ENCODE results near the gene ALPL. TPM values are rescaled to one million over a fixed set of nuclear protein-coding genes. Genes with fewer than 3 reads are reported as not detected.
A peak's percentile ranks its signal among the peaks of the same experiment; 100 is the strongest.

Gene ALPL
- total RNA-seq, 1 experiment from 2014 or later = 84.8 TPM

DNA sequence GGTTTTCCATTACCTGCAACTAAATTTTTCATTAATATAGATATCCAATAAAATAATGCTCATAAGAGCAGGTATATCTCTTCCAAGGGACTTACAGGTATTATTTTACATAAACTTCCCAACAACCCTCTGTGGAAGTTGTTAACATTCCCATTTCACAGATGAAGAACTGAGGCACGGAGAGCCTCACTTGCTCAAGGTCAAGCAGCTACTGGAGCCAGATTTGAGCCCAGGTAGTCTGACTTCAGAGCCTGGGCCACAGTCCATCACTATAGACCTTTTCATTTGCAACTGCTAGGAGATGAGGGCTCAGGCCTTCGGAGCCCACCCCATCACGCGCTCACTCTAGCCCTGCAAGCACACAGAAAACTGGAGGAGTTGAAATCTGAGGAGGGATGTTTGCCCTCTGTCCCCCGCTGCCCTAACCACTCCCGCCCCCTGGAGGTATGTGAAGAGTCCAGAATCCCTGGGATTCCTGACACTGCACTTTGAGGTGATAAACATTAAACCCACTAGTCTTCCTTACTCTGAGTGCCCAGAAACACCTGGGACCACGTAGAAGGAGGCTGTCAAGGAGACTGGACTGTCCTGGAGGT lies 11.7 kb upstream of the ALPL start:
- H3K4me1 Mint-ChIP-seq = peaks cover 12 to 18% of the 10 kb centered on the region in 2 experiments
- Histone ChIP-seq H3K23ac (ENCODE audit: insufficient read length, low read depth, low read length) (no peak overlapping the region), H3K56ac (ENCODE audit: insufficient read length, low read depth, low read length) (no peak overlapping the region), H2BK120ac (ENCODE audit: low read depth, low read length, poor library complexity, severe bottlenecking) (no peak overlapping the region), H3K4ac (ENCODE audit: low read depth, low read length) (no peak overlapping the region), H4K5ac (ENCODE audit: insufficient read length, low read depth, low read length) (no peak overlapping the region), H3K79me2 (ENCODE audit: insufficient read depth, low read length) (no peaks in the 10 kb centered on the region), H2AFZ (ENCODE audit: low read length) (no peak overlapping the region), H2BK5ac (ENCODE audit: insufficient read length, low read length) (no peak overlapping the region), H2BK20ac (ENCODE audit: low read depth, low read length, poor library complexity, severe bottlenecking) (no peak overlapping the region), H4K20me1 (ENCODE audit: control insufficient read depth, insufficient read depth, insufficient read length) (no peaks in the 10 kb centered on the region), H3K79me1 (ENCODE audit: insufficient read depth, low read depth, low read length, poor library complexity, severe bottlenecking) (no peaks in the 10 kb centered on the region), H3K27me3 (ENCODE audit: insufficient read depth, low read length) (peaks cover 2% of the 10 kb centered on the region; the same call in 1 of the 2 replicates), H3K27ac (ENCODE audit: insufficient read length, low read depth, low read length) (no peak overlapping the region), H2BK15ac (ENCODE audit: low read depth, low read length) (no peak overlapping the region), H3K4me1 (ENCODE audit: insufficient read depth, low read length) (peaks cover 2% of the 10 kb centered on the region; the same call in 1 of the 2 replicates), H4K91ac (ENCODE audit: insufficient read length, low read depth, low read length) (no peak overlapping the region), H3K9ac (ENCODE audit: extremely low read depth, insufficient read length, low read length) (no peak overlapping the region), H3T11ph (ENCODE audit: low read length) (no peak overlapping the region), H4K8ac (replicated peaks; ENCODE audit: insufficient read length, low read depth, low read length) (no peak overlapping the region), H3K14ac (ENCODE audit: insufficient read depth, low read length) (no peak overlapping the region), H3K23me2 (ENCODE audit: insufficient read length, low read depth, low read length, poor library complexity, severe bottlenecking) (no peaks in the 10 kb centered on the region), H2BK12ac (ENCODE audit: insufficient read length, low read depth, low read length) (no peak overlapping the region), H2AK5ac (ENCODE audit: insufficient read length, low read length) (no peak overlapping the region), H3K18ac (ENCODE audit: insufficient read length, low read depth, low read length) (no peak overlapping the region), H3K4me2 (ENCODE audit: insufficient read depth, insufficient read length, low read length) (no peak overlapping the region), H3K9me3 (ENCODE audit: control insufficient read depth, low read depth, low read length) (no peaks in the 10 kb centered on the region)
- TF ChIP-seq, protein P1, sequence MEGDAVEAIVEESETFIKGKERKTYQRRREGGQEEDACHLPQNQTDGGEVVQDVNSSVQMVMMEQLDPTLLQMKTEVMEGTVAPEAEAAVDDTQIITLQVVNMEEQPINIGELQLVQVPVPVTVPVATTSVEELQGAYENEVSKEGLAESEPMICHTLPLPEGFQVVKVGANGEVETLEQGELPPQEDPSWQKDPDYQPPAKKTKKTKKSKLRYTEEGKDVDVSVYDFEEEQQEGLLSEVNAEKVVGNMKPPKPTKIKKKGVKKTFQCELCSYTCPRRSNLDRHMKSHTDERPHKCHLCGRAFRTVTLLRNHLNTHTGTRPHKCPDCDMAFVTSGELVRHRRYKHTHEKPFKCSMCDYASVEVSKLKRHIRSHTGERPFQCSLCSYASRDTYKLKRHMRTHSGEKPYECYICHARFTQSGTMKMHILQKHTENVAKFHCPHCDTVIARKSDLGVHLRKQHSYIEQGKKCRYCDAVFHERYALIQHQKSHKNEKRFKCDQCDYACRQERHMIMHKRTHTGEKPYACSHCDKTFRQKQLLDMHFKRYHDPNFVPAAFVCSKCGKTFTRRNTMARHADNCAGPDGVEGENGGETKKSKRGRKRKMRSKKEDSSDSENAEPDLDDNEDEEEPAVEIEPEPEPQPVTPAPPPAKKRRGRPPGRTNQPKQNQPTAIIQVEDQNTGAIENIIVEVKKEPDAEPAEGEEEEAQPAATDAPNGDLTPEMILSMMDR (conservative IDR thresholded peaks at IDR 0.05) = peak; percentile 59
- H3K27me3 Mint-ChIP-seq (ENCODE audit: low read depth) = peaks cover 22% of the 10 kb centered on the region
- peak; percentile 73 for DNase-seq
- H3K36me3 Mint-ChIP-seq (ENCODE audit: insufficient read depth in 1 of 3, low read depth in 3 of 3) = no peaks in the 10 kb centered on the region
- H3K9me3 Mint-ChIP-seq = peaks cover 2 to 7% of the 10 kb centered on the region in 2 experiments; a peak in 2 of 5 replicates
- H3K27ac Mint-ChIP-seq = no peak overlapping the region
- no CpG with 5 or more reads among the region's 7 CpGs for WGBS (ENCODE audit: extremely low coverage, insufficient read length, low lambda C conversion rate)
- no peak overlapping the region for H3K4me3 Mint-ChIP-seq
